Esophagus squamous epithelium (tissue), 5 donors: ENCODE results near the gene IQGAP2. TPM values are rescaled to one million over a fixed set of nuclear protein-coding genes. Genes with fewer than 3 reads are reported as not detected.

Experiments used
- DNase-seq: peaks from one replicate; lab custom pipeline; 2025; lab: John Stamatoyannopoulos, UW
- H3K27ac ChIP-seq, 4 donors: fragments of 200-600 bp; sonication (generic); one replicate each; pipeline ENCODE4 v1.5.1; 2016 to 2019; ENCODE audit warnings: mild to moderate bottlenecking in 1 of 4
- H3K27me3 ChIP-seq, 4 donors: fragments of 200-600 bp; sonication (generic); 1 replicate in 3 of 4; 2 replicates in 1 of 4; pipeline versions ENCODE4 v1.5.1 to v1.6.0; 2017 to 2021; ENCODE audit warnings: antibody characterized with exemption in 1 of 4
- H3K36me3 ChIP-seq, 3 donors: fragments of 200-600 bp; sonication (generic); one replicate each; pipeline ENCODE4 v1.5.1; 2016 to 2019
- H3K4me1 ChIP-seq, 3 donors: fragments of 200-600 bp; sonication (generic); one replicate each; pipeline ENCODE4 v1.5.1; 2017 to 2019
- H3K4me3 ChIP-seq, 4 donors: fragments of 200-600 bp; sonication (generic); 1 replicate in 3 of 4; 2 replicates in 1 of 4; pipeline ENCODE4 v1.5.1; 2016 to 2019; ENCODE audit warnings: mild to moderate bottlenecking in 2 of 4, moderate library complexity in 1 of 4
- H3K9me3 ChIP-seq, 3 donors: fragments of 200-600 bp; sonication (generic); one replicate each; pipeline ENCODE4 v1.5.1; 2016 to 2019
- POLR2A ChIP-seq, 4 donors: fragments of 450-650 bp; IDR thresholded peaks; one replicate each; pipeline ENCODE4 v1.6.1; 2017; ENCODE audit warnings: antibody characterized with exemption in 4 of 4, mild to moderate bottlenecking in 4 of 4, moderate library complexity in 3 of 4
- WGBS, 2 donors: methylation state at CpG; one replicate each; pipeline ENCODE4 v1.1.5; 2018; 5-methylcytosine and 5-hydroxymethylcytosine counted together
- intact Hi-C: fragments of 100-400 bp; cut with DNase I; formaldehyde crosslinking; loops from one replicate; pipeline ENCODE4 v1.15.0; 2022
- total RNA-seq, 4 donors: library from RNA; depleted of rRNA; stranded (reverse); fragments of >200 nt; gene quantifications; one replicate each; pipeline ENCODE4 v1.1.0, GENCODE V29; 2016
- TF ChIP-seq, protein P1 (sequence below), 6 experiments: fragments of 450-650 bp in 4 of 6; fragments of 200-600 bp in 2 of 6; sonication (generic) in 2 of 6; IDR thresholded peaks; one replicate each; pipeline ENCODE4 v1.5.1; 2016 to 2019; ENCODE audit warnings: antibody characterized with exemption in 6 of 6, mild to moderate bottlenecking in 4 of 6, moderate library complexity in 4 of 6
- donor health status: DM: yes; HTN: yes; CAD: no.

IQGAP2 gene
- total RNA-seq, 4 donors from 2014 or later: 3.0 to 16.6 (median 5.9) TPM

DNA sequence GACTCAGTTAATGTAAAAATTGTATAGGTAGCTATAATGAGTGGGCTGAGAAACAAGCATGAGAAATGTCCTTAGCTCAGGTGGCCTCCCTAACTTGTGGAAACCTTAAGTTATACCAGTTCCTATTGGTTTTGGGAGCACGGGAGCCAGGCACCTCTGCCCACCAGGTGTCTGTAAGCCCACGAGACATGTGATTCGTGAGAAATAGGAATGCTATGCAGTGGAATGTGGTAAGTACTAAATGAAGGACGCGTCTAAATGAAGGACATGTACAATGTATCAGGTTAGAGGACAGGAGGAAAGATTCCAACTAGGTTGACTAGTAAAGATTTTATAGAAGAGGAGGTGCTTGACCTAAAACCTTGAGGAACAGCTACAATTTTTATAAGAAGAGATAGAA, 266.2 kb downstream of the IQGAP2 start:
- no peak overlapping the region for H3K4me3 ChIP-seq
- no peaks in the 10 kb centered on the region for H3K27me3 ChIP-seq
- no peak overlapping the region for H3K27ac ChIP-seq
- no peaks in the 10 kb centered on the region for H3K9me3 ChIP-seq
- no peaks in the 10 kb centered on the region for H3K4me1 ChIP-seq
- H3K36me3 ChIP-seq: peaks cover 0 to 5% (median 0%) of the 10 kb centered on the region in 3 donors
- TF ChIP-seq, protein P1, sequence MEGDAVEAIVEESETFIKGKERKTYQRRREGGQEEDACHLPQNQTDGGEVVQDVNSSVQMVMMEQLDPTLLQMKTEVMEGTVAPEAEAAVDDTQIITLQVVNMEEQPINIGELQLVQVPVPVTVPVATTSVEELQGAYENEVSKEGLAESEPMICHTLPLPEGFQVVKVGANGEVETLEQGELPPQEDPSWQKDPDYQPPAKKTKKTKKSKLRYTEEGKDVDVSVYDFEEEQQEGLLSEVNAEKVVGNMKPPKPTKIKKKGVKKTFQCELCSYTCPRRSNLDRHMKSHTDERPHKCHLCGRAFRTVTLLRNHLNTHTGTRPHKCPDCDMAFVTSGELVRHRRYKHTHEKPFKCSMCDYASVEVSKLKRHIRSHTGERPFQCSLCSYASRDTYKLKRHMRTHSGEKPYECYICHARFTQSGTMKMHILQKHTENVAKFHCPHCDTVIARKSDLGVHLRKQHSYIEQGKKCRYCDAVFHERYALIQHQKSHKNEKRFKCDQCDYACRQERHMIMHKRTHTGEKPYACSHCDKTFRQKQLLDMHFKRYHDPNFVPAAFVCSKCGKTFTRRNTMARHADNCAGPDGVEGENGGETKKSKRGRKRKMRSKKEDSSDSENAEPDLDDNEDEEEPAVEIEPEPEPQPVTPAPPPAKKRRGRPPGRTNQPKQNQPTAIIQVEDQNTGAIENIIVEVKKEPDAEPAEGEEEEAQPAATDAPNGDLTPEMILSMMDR (IDR thresholded peaks at IDR 0.05): no peak
- no peak for TF ChIP-seq POLR2A (IDR thresholded peaks at IDR 0.05)
- WGBS, 2 donors: 93 to 100% methylated on average over 5 of the region's 5 CpGs
- DNase-seq: no peak
- intact Hi-C loops: no loop called here

DNA sequence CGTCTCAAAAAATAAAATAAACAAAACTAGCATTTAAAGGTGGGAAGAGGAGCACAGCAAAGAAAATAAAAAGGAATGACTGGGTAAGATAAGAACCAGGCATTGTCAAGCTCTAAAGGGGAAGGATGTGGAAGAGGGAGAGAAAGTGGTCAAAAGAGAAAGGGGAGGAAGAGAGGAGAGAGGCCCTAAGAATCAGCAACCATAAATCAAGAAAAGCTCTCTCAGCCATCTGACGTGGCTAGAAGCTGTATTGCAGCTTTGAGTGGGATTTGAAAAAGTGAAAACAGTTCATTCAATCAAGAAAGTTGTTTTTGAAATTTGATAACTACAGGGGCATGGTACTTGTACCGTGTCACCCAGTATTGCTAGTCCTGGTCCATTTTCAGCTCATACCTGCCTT, 267.4 kb downstream of the IQGAP2 start:
- no peaks in the 10 kb centered on the region for H3K9me3 ChIP-seq
- no peak for DNase-seq
- no peak for TF ChIP-seq POLR2A (IDR thresholded peaks at IDR 0.05)
- TF ChIP-seq, protein P1 (IDR thresholded peaks at IDR 0.05): no peak
- WGBS, 2 donors: 81 to 90% methylated on average over 3 of the region's 3 CpGs
- no peak overlapping the region for H3K4me3 ChIP-seq
- H3K27me3 ChIP-seq: no peaks in the 10 kb centered on the region
- intact Hi-C loops: no loop called here
- peaks cover 0 to 9% (median 0%) of the 10 kb centered on the region in 3 donors for H3K36me3 ChIP-seq
- H3K27ac ChIP-seq: no peak overlapping the region
- H3K4me1 ChIP-seq: no peaks in the 10 kb centered on the region

DNA sequence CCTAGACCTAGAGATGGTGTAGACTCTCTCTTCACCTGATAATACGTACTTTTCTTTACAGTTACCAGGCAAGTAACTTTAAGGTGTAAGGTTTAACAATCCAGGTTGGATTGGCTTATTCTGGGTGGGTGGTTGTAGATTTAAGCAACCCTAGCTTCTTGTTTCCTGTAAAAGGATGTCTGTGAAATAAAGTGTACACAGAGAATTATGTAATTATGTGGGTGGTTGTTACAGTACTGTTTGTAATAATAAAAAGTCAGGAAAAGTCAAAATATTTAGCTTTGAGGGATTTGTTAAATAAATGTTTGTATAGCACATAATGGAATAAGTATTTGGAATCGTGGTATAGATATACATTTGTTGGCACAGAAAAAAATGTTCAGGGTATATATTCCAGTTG, 269.2 kb downstream of the IQGAP2 start:
- 58 to 60% methylated on average over 2 of the region's 2 CpGs for WGBS, 2 donors
- no peak for DNase-seq
- Histone ChIP-seq H3K27ac (no peak overlapping the region), H3K36me3 (peaks cover 0 to 9% (median 0%) of the 10 kb centered on the region in 3 donors), H3K9me3 (no peaks in the 10 kb centered on the region), H3K4me1 (no peaks in the 10 kb centered on the region), H3K27me3 (no peaks in the 10 kb centered on the region), H3K4me3 (no peak overlapping the region)
- no peak for TF ChIP-seq POLR2A (IDR thresholded peaks at IDR 0.05)
- TF ChIP-seq, protein P1 (IDR thresholded peaks at IDR 0.05): no peak
- intact Hi-C loops: no loop called here

DNA sequence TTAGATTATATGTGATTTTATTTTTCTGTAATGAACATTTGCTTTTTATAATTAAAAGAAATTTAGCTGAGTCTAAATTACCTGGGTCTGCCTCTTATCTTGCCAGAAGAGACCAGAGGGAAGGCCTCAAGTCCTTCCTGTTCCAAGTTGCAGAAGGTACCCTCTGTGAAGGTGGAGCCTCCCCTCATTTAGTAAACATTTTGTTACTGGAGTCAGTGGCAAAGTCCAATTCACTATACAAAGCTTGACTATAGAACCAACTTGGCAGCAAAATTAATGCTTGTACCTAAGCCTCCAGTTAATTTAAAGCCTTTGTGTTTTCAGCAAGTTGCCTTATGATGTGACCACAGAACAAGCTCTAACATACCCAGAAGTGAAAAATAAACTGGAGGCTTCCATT, 270.0 kb downstream of the IQGAP2 start:
- no peak for TF ChIP-seq POLR2A (IDR thresholded peaks at IDR 0.05)
- TF ChIP-seq, protein P1 (IDR thresholded peaks at IDR 0.05): no peak
- H3K4me3 ChIP-seq: no peak overlapping the region

DNA sequence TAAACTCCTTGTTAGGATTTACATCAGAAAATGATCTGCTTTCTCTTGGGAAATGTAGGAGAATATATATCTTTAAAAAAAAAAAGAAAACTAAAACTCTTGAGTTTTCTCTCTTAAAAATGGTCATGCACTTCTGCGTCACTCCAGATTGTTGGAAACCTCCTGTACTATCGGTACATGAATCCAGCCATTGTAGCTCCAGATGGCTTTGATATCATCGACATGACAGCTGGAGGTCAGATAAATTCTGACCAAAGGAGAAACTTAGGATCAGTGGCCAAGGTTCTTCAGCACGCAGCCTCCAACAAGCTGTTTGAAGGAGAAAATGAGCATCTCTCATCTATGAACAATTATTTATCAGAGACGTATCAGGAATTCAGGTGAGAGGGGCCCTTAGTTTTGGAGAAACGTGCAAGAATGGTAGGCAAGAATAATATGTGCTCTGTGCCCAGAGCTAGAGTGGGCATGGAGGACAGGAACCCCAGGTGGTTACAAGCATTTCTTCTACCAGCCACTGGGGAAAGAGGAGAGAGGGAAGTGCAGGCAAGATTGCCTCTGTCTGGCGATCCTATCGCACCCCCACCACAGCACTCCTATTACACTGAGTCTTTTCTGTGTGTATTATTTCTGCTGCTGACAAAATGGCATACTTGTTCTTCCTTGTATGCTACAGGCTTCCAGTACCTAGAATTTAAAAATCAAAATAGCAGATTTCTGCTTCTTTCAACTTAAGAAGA, 271.4 kb downstream of the IQGAP2 start:
- DNase-seq: no peak
- no peaks in the 10 kb centered on the region for H3K27me3 ChIP-seq
- H3K4me3 ChIP-seq: no peak overlapping the region
- no peaks in the 10 kb centered on the region for H3K4me1 ChIP-seq
- H3K9me3 ChIP-seq: no peaks in the 10 kb centered on the region
- H3K27ac ChIP-seq: no peak overlapping the region
- TF ChIP-seq, protein P1 (IDR thresholded peaks at IDR 0.05): no peak
- no peak for TF ChIP-seq POLR2A (IDR thresholded peaks at IDR 0.05)
- intact Hi-C loops: no loop called here
- H3K36me3 ChIP-seq: peaks cover 0 to 9% (median 0%) of the 10 kb centered on the region in 3 donors
- 80 to 86% methylated on average over 8 of the region's 8 CpGs for WGBS, 2 donors

More for the DNA sequence above, 270.0 kb downstream of the IQGAP2 start:
- Histone ChIP-seq H3K27ac (no peak overlapping the region), H3K9me3 (no peaks in the 10 kb centered on the region), H3K36me3 (peaks cover 0 to 9% (median 0%) of the 10 kb centered on the region in 3 donors), H3K4me1 (no peaks in the 10 kb centered on the region), H3K27me3 (no peaks in the 10 kb centered on the region)
- DNase-seq: no peak
- intact Hi-C loops: no loop called here
